HG03060 (cell line): Measurements from ENCODE around the gene BSN.
"Not testable (repeated sequence)": the region's sequence is repeated elsewhere in the genome, so short reads cannot be mapped to it uniquely, and the experiment has no call there.

ENCODE experiments used
- ATAC-seq: cut with Tn5 transposase; IDR thresholded peaks from one replicate; pipeline ENCODE4 v1.9.1; 2021; ENCODE audit warnings: low read depth, moderate number of reproducible peaks; ENCODE audit not compliant: unreplicated experiment

Gene BSN

GRCh38 chr3:49533786-49534519, 20.3 kb upstream of the BSN start:
- ATAC-seq = no peak

DNA sequence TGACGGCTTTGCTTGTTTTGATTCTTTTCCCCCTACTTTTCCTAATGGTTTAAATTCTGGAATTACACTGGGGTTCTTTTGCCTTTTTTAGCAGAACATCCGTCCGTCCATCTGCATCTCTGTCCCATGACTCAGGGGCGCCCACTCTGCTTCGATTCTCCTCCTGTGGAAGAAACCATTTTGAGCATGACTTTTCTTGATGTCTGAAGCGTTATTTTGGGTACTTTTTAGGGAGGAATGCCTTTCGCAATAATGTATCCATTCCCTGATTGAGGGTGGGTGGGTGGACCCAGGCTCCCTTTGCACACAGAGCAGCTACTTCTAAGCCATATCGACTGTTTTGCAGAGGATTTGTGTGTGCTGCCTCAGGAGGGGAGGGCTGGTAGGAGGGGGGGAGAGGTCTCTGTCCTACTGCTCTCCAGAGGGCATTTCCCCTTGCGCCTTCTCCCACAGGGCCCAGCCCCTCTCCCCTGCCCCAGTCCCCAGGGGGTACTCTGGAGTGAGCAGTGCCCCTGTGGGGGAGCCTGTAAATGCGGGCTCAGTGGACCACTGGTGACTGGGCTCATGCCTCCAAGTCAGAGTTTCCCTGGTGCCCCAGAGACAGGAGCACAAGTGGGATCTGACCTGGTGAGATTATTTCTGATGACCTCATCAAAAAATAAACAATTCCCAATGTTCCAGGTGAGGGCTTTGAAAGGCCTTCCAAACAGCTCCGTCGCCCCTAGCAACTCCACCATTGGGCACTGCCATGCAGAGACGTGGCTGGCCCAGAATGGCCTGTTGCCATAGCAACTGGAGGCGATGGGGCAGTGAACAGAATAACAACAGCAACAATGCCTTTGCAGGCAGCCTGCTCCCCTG, 19.5 kb upstream of the BSN start:
- ATAC-seq = no peak

- no peak for ATAC-seq
Observed at GRCh38 chr3:49535971-49536874, 18.1 kb upstream of the BSN start.

GRCh38 chr3:49536875-49537533, 17.3 kb upstream of the BSN start:
- no peak for ATAC-seq

DNA sequence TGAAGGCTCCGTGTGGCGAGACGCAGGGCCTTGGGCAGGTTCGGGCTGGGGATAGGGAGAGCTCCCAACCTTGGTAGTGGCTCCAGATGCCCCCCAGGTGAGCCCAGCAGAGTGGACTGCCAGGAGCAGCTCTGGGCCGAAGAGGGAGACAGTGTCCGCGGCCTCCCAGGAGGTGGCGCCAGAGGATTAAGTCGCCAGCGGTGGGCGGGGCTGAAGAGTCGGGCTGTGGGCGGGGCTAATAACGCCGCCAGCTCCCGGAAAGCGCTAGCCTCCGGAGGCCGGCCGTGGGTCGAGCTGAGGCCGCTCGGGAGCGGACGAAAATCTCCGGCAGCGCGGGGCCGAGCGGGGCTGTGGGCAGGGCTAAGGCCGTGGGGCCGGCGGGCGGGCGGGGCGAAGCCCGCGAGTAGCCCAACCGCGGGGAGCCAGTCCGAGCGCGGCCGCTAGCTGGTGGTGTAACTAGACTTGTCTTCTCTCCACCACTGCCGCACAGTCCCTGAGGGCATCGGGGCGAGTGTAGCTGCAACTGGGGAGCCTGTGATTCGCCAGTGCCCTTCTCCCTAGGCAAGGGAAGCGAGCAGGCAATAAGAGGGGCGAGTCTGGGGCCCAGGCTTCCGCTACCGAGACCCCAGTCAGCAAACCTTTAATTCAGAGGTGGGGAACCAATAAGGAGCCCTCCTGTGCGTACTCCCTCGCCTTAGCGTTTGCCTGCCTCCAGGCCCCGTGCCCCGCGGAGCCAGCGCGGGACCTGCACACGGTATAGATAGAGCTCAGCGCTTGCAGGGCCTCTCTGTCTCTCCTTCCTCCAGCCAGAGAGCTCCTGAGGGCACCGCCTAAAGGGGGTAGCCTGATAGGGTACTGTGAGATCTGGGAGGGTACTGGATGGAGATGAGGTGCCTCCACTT, 14.4 kb upstream of the BSN start:
- ATAC-seq = peak; percentile 73

- ATAC-seq = no peak
Observed at GRCh38 chr3:49552087-49552486, 2.2 kb upstream of the BSN start.

DNA sequence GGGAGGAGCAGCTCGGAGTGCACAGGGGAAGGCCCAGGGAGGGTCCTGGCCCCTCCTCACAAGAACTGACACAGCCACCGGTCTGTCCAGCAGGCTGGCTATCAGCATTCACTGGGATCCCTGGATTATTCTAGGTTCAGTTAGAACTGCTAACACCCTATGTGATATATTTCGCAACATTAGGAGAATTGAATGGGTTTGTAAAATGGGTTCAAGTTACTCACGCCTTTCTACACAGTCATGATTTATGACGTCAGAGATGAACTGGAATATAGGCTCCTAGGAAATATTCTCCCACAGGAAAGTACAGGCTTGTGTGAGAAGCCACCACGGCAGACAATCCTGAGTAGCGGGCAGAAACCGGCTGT, 969 bp upstream of the BSN start:
- no peak for ATAC-seq

- ATAC-seq = peak; percentile 16
Observed at GRCh38 chr3:49554633-49555265, 472 bp downstream of the BSN start.

GRCh38 chr3:49556500-49557275, 2.4 kb downstream of the BSN start:
- ATAC-seq = no peak

- ATAC-seq = no peak
Observed at GRCh38 chr3:49563040-49563578, 8.8 kb downstream of the BSN start.

- no peak for ATAC-seq
Observed at GRCh38 chr3:49563766-49564165, 9.5 kb downstream of the BSN start.

DNA sequence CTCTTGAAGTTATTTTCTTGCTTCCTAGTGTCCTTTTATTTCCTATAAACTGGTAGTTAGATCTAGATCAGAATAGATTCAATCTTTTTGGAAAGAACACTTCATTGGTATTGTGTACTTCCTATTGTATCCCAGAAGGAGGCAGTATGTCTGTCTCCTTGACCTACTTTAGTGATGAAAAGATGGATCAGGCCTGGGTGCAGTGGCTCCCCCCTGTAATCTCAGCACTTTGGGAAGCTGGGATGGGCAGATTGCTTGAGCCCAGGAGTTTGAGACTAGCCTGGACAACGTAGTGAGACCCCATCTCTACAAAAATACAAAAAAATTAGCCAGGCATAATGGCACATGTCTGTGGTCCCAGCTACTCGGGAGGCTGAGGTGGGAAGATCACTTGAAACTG, 12.0 kb downstream of the BSN start:
- no peak for ATAC-seq

GRCh38 chr3:49567406-49567805, 13.1 kb downstream of the BSN start:
- ATAC-seq = no peak

DNA sequence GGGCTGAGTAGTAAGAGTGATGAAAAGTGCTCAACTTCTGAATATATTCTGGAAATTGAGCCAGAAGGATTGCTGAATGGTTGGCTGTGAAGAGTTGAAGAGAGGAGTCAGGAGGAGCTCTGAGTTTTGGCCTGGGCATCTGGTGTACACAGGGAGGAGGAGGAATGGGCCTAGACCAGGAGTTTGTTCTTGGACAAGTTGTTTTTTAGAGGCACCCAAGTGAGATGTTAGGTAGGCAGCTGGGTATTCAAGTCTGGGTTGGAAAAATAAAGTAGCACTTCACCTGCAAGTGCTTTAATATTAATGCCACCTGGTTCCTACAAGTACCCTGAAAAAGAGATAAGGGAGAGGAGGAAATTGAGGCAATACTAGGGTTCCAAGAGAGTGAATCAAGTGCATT, 14.7 kb downstream of the BSN start:
- no peak for ATAC-seq

- ATAC-seq = no peak
Observed at GRCh38 chr3:49570028-49570654, 15.9 kb downstream of the BSN start.

- ATAC-seq = no peak
Observed at GRCh38 chr3:49582177-49582576, 27.9 kb downstream of the BSN start.

DNA sequence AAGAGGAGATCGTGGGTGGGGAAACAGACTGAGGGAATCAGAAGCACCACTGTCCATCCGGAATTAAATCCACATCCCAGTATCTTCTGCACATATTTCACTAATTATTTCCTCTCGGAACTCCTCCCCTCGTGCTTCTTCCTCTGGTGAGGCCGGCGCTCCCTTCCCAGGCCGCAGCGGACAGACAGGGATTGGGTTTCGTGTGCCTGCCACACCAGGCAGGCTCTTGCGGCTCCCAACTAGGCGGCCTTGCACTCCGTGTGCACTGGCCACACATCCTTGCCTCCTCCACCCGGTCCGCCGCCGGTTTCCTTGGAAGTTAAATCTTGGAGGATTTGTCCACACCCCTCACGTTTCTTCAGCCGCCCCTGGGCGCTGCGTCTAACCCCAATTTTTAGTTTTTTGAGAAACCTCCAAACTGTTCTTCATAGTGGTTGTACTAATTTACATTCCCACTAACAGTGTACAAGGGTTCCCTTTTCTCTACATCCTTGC, 31.0 kb downstream of the BSN start:
- not testable (repeated sequence) for ATAC-seq
